Right lobe of liver (tissue), 4 donors: ENCODE data around the gene SPOPL.

Experiments
- POLR2A ChIP-seq: fragments of 450-650 bp; IDR thresholded peaks from one replicate; pipeline ENCODE4 v1.6.1; 2017; ENCODE audit warnings: antibody characterized with exemption, mild to moderate bottlenecking
- TF ChIP-seq, protein P1 (sequence below), 4 donors: fragments of 200-600 bp in 3 of 4; fragments of 450-650 bp in 1 of 4; IDR thresholded peaks; one replicate each; pipeline versions ENCODE4 v1.5.1 to v1.8.0; 2016 to 2022; ENCODE audit warnings: antibody characterized with exemption in 4 of 4, mild to moderate bottlenecking in 2 of 4
- donor health status: DM: no; HTN: no; CAD: no.
- donor health status: DM: no; HTN: no; CAD: no.
- donor health status: DM: no; HTN: yes; CAD: no.

DNA sequence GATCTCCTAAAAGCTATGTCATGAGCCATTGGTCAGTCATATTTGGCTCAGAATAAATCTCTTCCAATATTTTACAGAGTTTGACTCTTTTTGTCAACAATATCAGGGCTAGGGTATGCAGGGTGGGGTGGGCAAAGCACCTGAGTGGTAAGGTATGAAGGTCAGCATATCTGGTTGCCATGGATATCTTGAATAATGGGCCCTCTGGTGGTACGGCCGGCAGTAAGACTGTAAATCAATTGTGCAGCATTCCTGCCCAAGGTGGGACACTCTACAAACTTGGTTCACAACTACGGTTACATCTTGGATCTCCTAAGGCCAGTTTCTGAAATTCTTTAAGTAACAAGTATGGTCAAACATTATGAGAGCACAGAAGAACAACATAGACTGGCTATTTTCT, 119.6 kb downstream of the SPOPL start:
- TF ChIP-seq, protein P1, sequence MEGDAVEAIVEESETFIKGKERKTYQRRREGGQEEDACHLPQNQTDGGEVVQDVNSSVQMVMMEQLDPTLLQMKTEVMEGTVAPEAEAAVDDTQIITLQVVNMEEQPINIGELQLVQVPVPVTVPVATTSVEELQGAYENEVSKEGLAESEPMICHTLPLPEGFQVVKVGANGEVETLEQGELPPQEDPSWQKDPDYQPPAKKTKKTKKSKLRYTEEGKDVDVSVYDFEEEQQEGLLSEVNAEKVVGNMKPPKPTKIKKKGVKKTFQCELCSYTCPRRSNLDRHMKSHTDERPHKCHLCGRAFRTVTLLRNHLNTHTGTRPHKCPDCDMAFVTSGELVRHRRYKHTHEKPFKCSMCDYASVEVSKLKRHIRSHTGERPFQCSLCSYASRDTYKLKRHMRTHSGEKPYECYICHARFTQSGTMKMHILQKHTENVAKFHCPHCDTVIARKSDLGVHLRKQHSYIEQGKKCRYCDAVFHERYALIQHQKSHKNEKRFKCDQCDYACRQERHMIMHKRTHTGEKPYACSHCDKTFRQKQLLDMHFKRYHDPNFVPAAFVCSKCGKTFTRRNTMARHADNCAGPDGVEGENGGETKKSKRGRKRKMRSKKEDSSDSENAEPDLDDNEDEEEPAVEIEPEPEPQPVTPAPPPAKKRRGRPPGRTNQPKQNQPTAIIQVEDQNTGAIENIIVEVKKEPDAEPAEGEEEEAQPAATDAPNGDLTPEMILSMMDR (IDR thresholded peaks at IDR 0.05): no peak
- TF ChIP-seq POLR2A: no peak
